GM12891 (cell line): ENCODE measurements around the gene GAN.

ENCODE experiments used
- POLR2A ChIP-seq: IDR thresholded peaks from 2 replicates; pipeline ENCODE4 v1.6.1; 2011; ENCODE audit warnings: low read depth, low read length, control low read depth
- POLR2AphosphoS5 ChIP-seq: IDR thresholded peaks from 2 replicates; pipeline ENCODE4 v1.6.1; 2011; ENCODE audit warnings: low read depth, low read length, control low read depth

- no peak for TF ChIP-seq POLR2AphosphoS5
- no peak for TF ChIP-seq POLR2A
These were observed 102.4 kb downstream of the GAN start for GRCh38 chr16:81417210-81417609.
